C4-2B (cell line): ENCODE data around the gene TBCC.
"Not testable (repeated sequence)": the region's sequence is repeated elsewhere in the genome, so short reads cannot be mapped to it uniquely, and the experiment has no call there.

Experiments
- H3K27ac ChIP-seq: fragments of 450-650 bp; 2 replicates; pipeline ENCODE4 v1.5.1; 2017
- CTCF ChIP-seq: fragments of 450-650 bp; conservative IDR thresholded peaks from 2 replicates; pipeline ENCODE4 v1.5.1; 2017; ENCODE audit warnings: mild to moderate bottlenecking
- ZFX ChIP-seq: fragments of 450-650 bp; IDR thresholded peaks from 2 replicates; pipeline ENCODE4 v1.6.1; 2017

Gene TBCC

GRCh38 chr6:42744351-42744893 is 1.5 kb downstream of the TBCC start:
- TF ChIP-seq CTCF (no peak), ZFX (no peak)
- H3K27ac ChIP-seq, result no peak overlapping the region

GRCh38 chr6:42742116-42742894 is 3.6 kb downstream of the TBCC start:
- TF ChIP-seq ZFX (no peak), CTCF (no peak)
- H3K27ac ChIP-seq, result no peak overlapping the region

- no peak for TF ChIP-seq CTCF
- TF ChIP-seq ZFX, result no peak
- H3K27ac ChIP-seq, result no peak overlapping the region
These were observed 5.2 kb downstream of the TBCC start for GRCh38 chr6:42740725-42741124.

GRCh38 chr6:42735976-42736375 is 9.9 kb downstream of the TBCC start:
- H3K27ac ChIP-seq, result no peak overlapping the region
- TF ChIP-seq ZFX, result no peak
- no peak for TF ChIP-seq CTCF

- not testable (repeated sequence) for H3K27ac ChIP-seq
These were observed 11.9 kb downstream of the TBCC start for GRCh38 chr6:42733867-42734481.

GRCh38 chr6:42729731-42730130 is 16.2 kb downstream of the TBCC start:
- no peak for TF ChIP-seq ZFX
- no peak for TF ChIP-seq CTCF
- H3K27ac ChIP-seq, result no peak overlapping the region

GRCh38 chr6:42727627-42728026 is 18.3 kb downstream of the TBCC start:
- no peak overlapping the region for H3K27ac ChIP-seq

More at GRCh38 chr6:42727627-42728026, 18.3 kb downstream of the TBCC start:
- TF ChIP-seq CTCF (no peak), ZFX (no peak)
